K562 (cell line): ENCODE measurements around the gene C2. TPM values are rescaled to one million over a fixed set of nuclear protein-coding genes. Genes with fewer than 3 reads are reported as not detected.

Experiments
- GTF2F1 ChIP-seq: IDR thresholded peaks from 2 replicates; pipeline ENCODE4 v1.6.1; 2011; ENCODE audit warnings: low read depth, low read length, improper control_type of control experiment
- MAFK ChIP-seq: IDR thresholded peaks from 2 replicates; pipeline ENCODE4 v1.6.1; 2011; ENCODE audit warnings: low read length, improper control_type of control experiment
- MAX ChIP-seq: sonication (generic); formaldehyde crosslinking; IDR thresholded peaks from 2 replicates; pipeline ENCODE4 v1.9.0; 2022; ENCODE audit warnings: mild to moderate bottlenecking, missing genetic modification reagents
- MLLT1 ChIP-seq, 2 experiments: fragments of 450-650 bp; IDR thresholded peaks; 2 replicates each; pipeline ENCODE4 v1.6.1; 2016
- POLR2G ChIP-seq: fragments of 200-400 bp; formaldehyde crosslinking; IDR thresholded peaks from 2 replicates; pipeline ENCODE4 v1.6.1; 2017; ENCODE audit warnings: low read depth, mild to moderate bottlenecking, antibody characterized with exemption, low read length, moderate library complexity
- SIN3B ChIP-seq: fragments of 450-650 bp; IDR thresholded peaks from 2 replicates; pipeline ENCODE4 v1.6.1; 2017; ENCODE audit warnings: low read depth, mild to moderate bottlenecking, moderate library complexity
- SRF ChIP-seq, 2 experiments: fragments of 250-450, 450-650 bp in 1 of 2; sonication (Bioruptor Pico) in 1 of 2; sonication (generic) in 1 of 2; formaldehyde crosslinking; IDR thresholded peaks; 2 replicates each; pipeline versions ENCODE4 v1.5.0 to v1.5.1; 2020 to 2022; ENCODE audit warnings: mild to moderate bottlenecking in 1 of 2, missing genetic modification reagents in 1 of 2
- TFAP4 ChIP-seq: sonication (generic); formaldehyde crosslinking; IDR thresholded peaks from 2 replicates; pipeline ENCODE4 v1.8.0; 2022; ENCODE audit warnings: missing genetic modification reagents, mild to moderate bottlenecking, moderate library complexity, borderline replicate concordance
- THRAP3 ChIP-seq: fragments of 450-650 bp; IDR thresholded peaks from 2 replicates; pipeline ENCODE4 v1.6.1; 2016; ENCODE audit warnings: mild to moderate bottlenecking, inconsistent platforms, borderline replicate concordance
- THRB ChIP-seq: fragments of 450-650 bp; formaldehyde crosslinking; conservative IDR thresholded peaks from 2 replicates; pipeline ENCODE4 v1.4.0; 2022; ENCODE audit warnings: mild to moderate bottlenecking, missing genetic modification characterization
- TOE1 ChIP-seq, 2 experiments: fragments of 450-650 bp in 1 of 2; sonication (generic) in 1 of 2; formaldehyde crosslinking in 1 of 2; IDR thresholded peaks; 2 replicates each; pipeline versions ENCODE4 v1.7.1 to v1.8.0; 2016 to 2022; ENCODE audit warnings: borderline replicate concordance in 2 of 2, mild to moderate bottlenecking in 2 of 2, antibody characterized with exemption in 1 of 2, inconsistent platforms in 1 of 2, low read depth in 1 of 2, missing genetic modification reagents in 1 of 2, moderate library complexity in 1 of 2
- U2AF2 ChIP-seq: fragments of 200-400 bp; formaldehyde crosslinking; optimal IDR thresholded peaks from 2 replicates; pipeline ENCODE3; 2017; ENCODE audit warnings: low read depth, mild to moderate bottlenecking, low read length
- ZBTB26 ChIP-seq: fragments of 450-650 bp; formaldehyde crosslinking; IDR thresholded peaks from 2 replicates; pipeline ENCODE4 v1.4.0; 2022; ENCODE audit warnings: missing genetic modification characterization
- ZBTB9 ChIP-seq: fragments of 450-650 bp; formaldehyde crosslinking; IDR thresholded peaks from 2 replicates; pipeline ENCODE4 v1.4.0; 2020; ENCODE audit warnings: mild to moderate bottlenecking, moderate library complexity
- ZFX ChIP-seq: sonication (generic); formaldehyde crosslinking; IDR thresholded peaks from 2 replicates; pipeline ENCODE4 v1.8.0; 2022; ENCODE audit warnings: mild to moderate bottlenecking, missing genetic modification reagents, moderate library complexity
- ZNF449 ChIP-seq: fragments of 250-450 bp; sonication (Bioruptor Pico); IDR thresholded peaks from 2 replicates; pipeline ENCODE4 v1.8.0; 2022; ENCODE audit warnings: moderate library complexity, mild to moderate bottlenecking, inconsistent platforms
- polyA plus RNA-seq, 8 experiments: library from polyadenylated mRNA; depleted of rRNA in 4 of 8; stranded (reverse) in 5 of 8; unstranded in 3 of 8; fragments of >200 nt; fragmentation: Nextera tagmentation in 2 of 8; fragmentation: Illumina TruSeq in 1 of 8; extraction: Ambion mirVana in 2 of 8; extraction: Trizol in 1 of 8; gene quantifications; 2 replicates each; pipeline versions ENCODE4 v1.2.1 to v1.2.3, GENCODE V29; 2011 to 2014; ENCODE audit warnings: inconsistent platforms in 1 of 8, missing spikeins in 1 of 8
- total RNA-seq, 7 experiments: library from RNA; depleted of rRNA in 6 of 7; stranded (reverse); fragments of >200 nt in 6 of 7; fragmentation: Illumina TruSeq in 2 of 7; extraction: Trizol in 2 of 7; gene quantifications; 2 replicates each; pipeline versions ENCODE4 v1.2.1 to v1.2.3, GENCODE V29; 2011 to 2021; ENCODE audit warnings: low replicate concordance in 1 of 7

Gene C2
- total and polyA plus RNA-seq, 9 of the 15 experiments (the other 6 are each of a cell fraction or from before 2014, with no cell fraction given): 0.05 to 1.1 (median 0.39) TPM; not detected in 1

GRCh38 chr6:31968791-31969711, 41.5 kb downstream of the C2 start (continued):
- TF ChIP-seq ZBTB9 (CRISPR knock-in tag): 0 out of 2 replicates have a peak, but pooled peaks have one; percentile 45
- no peak for TF ChIP-seq ZNF449 (CRISPR knock-in tag)
- 0 out of 4 replicates have a peak, but pooled peaks of 1 of the 2 experiments have one; percentile 3 for TF ChIP-seq SRF (CRISPR knock-in tag; IDR thresholded peaks at IDR 0.05)
- TF ChIP-seq GTF2F1: no peak
- no peak for TF ChIP-seq TOE1 (IDR thresholded peaks at IDR 0.05; ENCODE audit: borderline replicate concordance)
- no peak for TF ChIP-seq TOE1 (CRISPR knock-in tag; IDR thresholded peaks at IDR 0.05; ENCODE audit: borderline replicate concordance, low read depth)
- 0 out of 2 replicates have a peak, but pooled peaks have one; percentile 8 for TF ChIP-seq ZFX (CRISPR knock-in tag)
- peak; percentile 15; the same call in 1 of the 2 replicates for TF ChIP-seq POLR2G
- TF ChIP-seq SIN3B: no peak
- TF ChIP-seq TFAP4 (CRISPR knock-in tag): 0 out of 2 replicates have a peak, but pooled peaks have one; percentile 6
- peak; percentile 70; the same call in 1 of the 2 replicates for TF ChIP-seq ZBTB26 (CRISPR knock-in tag)
- 0 out of 2 replicates have a peak, but pooled peaks have one; percentile 56 for TF ChIP-seq THRB (CRISPR knock-in tag)
- TF ChIP-seq THRAP3: 0 out of 2 replicates have a peak, but pooled peaks have one; percentile 47
- TF ChIP-seq U2AF2: no peak
- peak; percentile 17; the same call in 1 of the 2 replicates for TF ChIP-seq MAX (CRISPR knock-in tag)
- no peak for TF ChIP-seq MAFK
- peak in 1 of 2 experiments; percentile 16; a peak in 1 of 4 replicates for TF ChIP-seq MLLT1 (IDR thresholded peaks at IDR 0.05)
